Thoracic aorta (tissue), 2 donors: ENCODE data around the gene CTNNA2. TPM values are rescaled to one million over a fixed set of nuclear protein-coding genes. Genes with fewer than 3 reads are reported as not detected.

Source experiments
- ATAC-seq: fragments of 150-250 bp; one replicate; pipeline ENCODE4 v1.8.0; 2017; ENCODE audit warnings: low read depth; ENCODE audit not compliant: insufficient number of reproducible peaks, low FRiP score
- DNase-seq: peaks from one replicate; pipeline ENCODE4 v3.0.0-alpha.2; 2020; ENCODE audit warnings: low spot score
- H3K27ac ChIP-seq, 2 donors: fragments of 200-600 bp; sonication (generic); 1 replicate in 1 of 2; 2 replicates in 1 of 2; pipeline ENCODE4 v1.5.1; 2016; ENCODE audit warnings: mild to moderate bottlenecking in 2 of 2, moderate library complexity in 2 of 2
- H3K27me3 ChIP-seq: fragments of 200-600 bp; sonication (generic); replicated peaks from 2 replicates; pipeline ENCODE4 v1.6.0; 2016; ENCODE audit warnings: mild to moderate bottlenecking; ENCODE audit not compliant: insufficient read depth
- H3K36me3 ChIP-seq: fragments of 200-600 bp; sonication (generic); one replicate; pipeline ENCODE4 v1.5.1; 2016
- H3K4me1 ChIP-seq, 2 donors: fragments of 200-600 bp; sonication (generic); 1 replicate in 1 of 2; 2 replicates in 1 of 2; pipeline versions ENCODE4 v1.5.1 to v1.6.0; 2016; ENCODE audit warnings: low read depth in 2 of 2, mild to moderate bottlenecking in 1 of 2; ENCODE audit not compliant: control insufficient read depth in 1 of 2
- H3K4me3 ChIP-seq: fragments of 200-600 bp; sonication (generic); 2 replicates; pipeline ENCODE4 v1.5.1; 2016; ENCODE audit warnings: mild to moderate bottlenecking
- H3K9me3 ChIP-seq: fragments of 200-600 bp; sonication (generic); 2 replicates; pipeline ENCODE4 v1.5.1; 2016
- CTCF ChIP-seq: fragments of 200-600 bp; sonication (generic); IDR thresholded peaks from one replicate; pipeline ENCODE4 v1.5.1; 2019; ENCODE audit warnings: antibody characterized with exemption
- total RNA-seq, 2 donors: library from RNA; depleted of rRNA; stranded (reverse); fragments of >200 nt; gene quantifications; one replicate each; pipeline versions ENCODE4 v1.1.0 to v1.2.3, GENCODE V29; 2016

The CTNNA2 gene
- total RNA-seq, 2 donors from 2014 or later = not detected

GRCh38 chr2:80113399-80113798 lies 600.5 kb downstream of the CTNNA2 start:
- H3K27me3 ChIP-seq = no peaks in the 10 kb centered on the region
- no peaks in the 10 kb centered on the region for H3K9me3 ChIP-seq
- no peaks in the 10 kb centered on the region for H3K36me3 ChIP-seq
- no peaks in the 10 kb centered on the region for H3K4me1 ChIP-seq
- H3K4me3 ChIP-seq = no peak overlapping the region
- no peak for ATAC-seq
- no peak overlapping the region for H3K27ac ChIP-seq
- no peak for TF ChIP-seq CTCF
- DNase-seq = no peak

- Histone ChIP-seq H3K4me1 (no peaks in the 10 kb centered on the region), H3K27me3 (no peaks in the 10 kb centered on the region), H3K36me3 (no peaks in the 10 kb centered on the region), H3K9me3 (no peaks in the 10 kb centered on the region), H3K27ac (no peak overlapping the region), H3K4me3 (no peak overlapping the region)
- no peak for TF ChIP-seq CTCF
- ATAC-seq (no peak), DNase-seq (no peak)
Observed at GRCh38 chr2:80114812-80115211, 602.0 kb downstream of the CTNNA2 start.

- no peak for ATAC-seq
- H3K4me1 ChIP-seq = no peaks in the 10 kb centered on the region
Observed at GRCh38 chr2:80117401-80117800, 604.5 kb downstream of the CTNNA2 start.

GRCh38 chr2:80120866-80121265 lies 608.0 kb downstream of the CTNNA2 start:
- H3K9me3 ChIP-seq = no peaks in the 10 kb centered on the region
- TF ChIP-seq CTCF = no peak
- no peak overlapping the region for H3K4me3 ChIP-seq
- H3K27ac ChIP-seq = no peak overlapping the region
- no peak for ATAC-seq
- H3K36me3 ChIP-seq = no peaks in the 10 kb centered on the region
- no peak for DNase-seq
- H3K27me3 ChIP-seq = no peaks in the 10 kb centered on the region
- H3K4me1 ChIP-seq = no peaks in the 10 kb centered on the region

More at GRCh38 chr2:80117401-80117800, 604.5 kb downstream of the CTNNA2 start:
- no peaks in the 10 kb centered on the region for H3K27me3 ChIP-seq
- H3K9me3 ChIP-seq = no peaks in the 10 kb centered on the region
- TF ChIP-seq CTCF = no peak
- no peak overlapping the region for H3K27ac ChIP-seq
- no peaks in the 10 kb centered on the region for H3K36me3 ChIP-seq
- H3K4me3 ChIP-seq = no peak overlapping the region
- DNase-seq = no peak

GRCh38 chr2:80122675-80123074 lies 609.8 kb downstream of the CTNNA2 start:
- Histone ChIP-seq H3K36me3 (no peaks in the 10 kb centered on the region), H3K27me3 (no peaks in the 10 kb centered on the region), H3K4me3 (no peak overlapping the region), H3K9me3 (no peaks in the 10 kb centered on the region), H3K27ac (no peak overlapping the region), H3K4me1 (no peaks in the 10 kb centered on the region)
- TF ChIP-seq CTCF = no peak
- DNase-seq (no peak), ATAC-seq (no peak)
